ENCODE data around the gene SLC22A16. TPM values are rescaled to one million over a fixed set of nuclear protein-coding genes. Genes with fewer than 3 reads are reported as not detected.

SLC22A16 gene
- total and polyA plus RNA-seq, 2 of the 8 experiments (the other 6 are each of a cell fraction or from before 2014, with no cell fraction given) = not detected

- no peak overlapping the region for H3K14ac ChIP-seq (ENCODE audit: insufficient read length)
- no peaks in the 10 kb centered on the region for H3K36me3 ChIP-seq (ENCODE audit: control insufficient read depth in 2 of 4, insufficient read depth in 4 of 4, low read length in 3 of 4)
- H2BK5ac ChIP-seq (ENCODE audit: low read depth, low read length) = no peak overlapping the region
- no peak overlapping the region for H3K4ac ChIP-seq (replicated peaks; ENCODE audit: insufficient read length, low read depth, low read length)
- H3K18ac ChIP-seq (ENCODE audit: extremely low read depth, low read length) = no peak overlapping the region
- H3K9me3 ChIP-seq (ENCODE audit: insufficient read depth in 2 of 2, low read depth in 1 of 2, low read length in 1 of 2) = peaks cover 0 to 7% of the 10 kb centered on the region in 2 experiments; a peak in 3 of 4 replicates
- H2BK12ac ChIP-seq (ENCODE audit: low read depth, low read length) = no peak overlapping the region
- no peak overlapping the region for H2BK120ac ChIP-seq (replicated peaks; ENCODE audit: low read depth, low read length)
- H3K79me2 ChIP-seq (ENCODE audit: control insufficient read depth in 1 of 2, insufficient read depth in 2 of 2, low read length in 2 of 2) = no peaks in the 10 kb centered on the region
- ChIA-PET CTCF (ENCODE audit: partially characterized antibody) (interaction anchor here (0.7 to 1.6 kb wide), 7 partner anchors 9 to 161 kb away, joined by 3 to 4 read pairs (median 3); no protein-coding TSS in a partner anchor), POLR2A (ENCODE audit: partially characterized antibody) (no interaction called here)
- H3K56ac ChIP-seq (replicated peaks; ENCODE audit: insufficient read length, low read depth, low read length) = no peak overlapping the region
- no peak overlapping the region for H3K23ac ChIP-seq (ENCODE audit: insufficient read length)
- H3K23me2 ChIP-seq (ENCODE audit: low read depth, low read length) = no peaks in the 10 kb centered on the region
- no peak overlapping the region for H3K4me3 ChIP-seq (ENCODE audit: extremely low read depth in 1 of 4, insufficient read depth in 2 of 4, low read depth in 3 of 4, low read length in 4 of 4)
- no peak overlapping the region for H4K91ac ChIP-seq (replicated peaks; ENCODE audit: insufficient read length, low read length)
- H2BK15ac ChIP-seq (ENCODE audit: low read length) = no peak overlapping the region
- no peak overlapping the region for H3K9ac ChIP-seq (replicated peaks in 1 of 4; ENCODE audit: extremely low read depth in 1 of 4, low read depth in 3 of 4, low read length in 3 of 4)
- no peak overlapping the region for H4K5ac ChIP-seq (ENCODE audit: insufficient read length, low read depth, low read length)
- no peak overlapping the region for H4K8ac ChIP-seq (ENCODE audit: extremely low read depth, insufficient read depth, low read length)
- no peak overlapping the region for H2BK20ac ChIP-seq (ENCODE audit: low read length)
- no peaks in the 10 kb centered on the region for H3K4me1 ChIP-seq (replicated peaks in 1 of 4; ENCODE audit: control insufficient read depth in 3 of 4, insufficient read depth in 4 of 4, low read length in 3 of 4)
- DNase-seq (ENCODE audit: low read depth in 1 of 2, low spot score in 2 of 2) = no peak
- H4K20me1 ChIP-seq (replicated peaks in 1 of 2; ENCODE audit: control insufficient read depth in 1 of 2, insufficient read depth in 2 of 2, low read length in 2 of 2) = no peaks in the 10 kb centered on the region
- no peak overlapping the region for H3K27ac ChIP-seq (ENCODE audit: low read depth, low read length)
- FAIRE-seq = no peak
- H2AFZ ChIP-seq (ENCODE audit: low read length) = no peak overlapping the region
- H2AK5ac ChIP-seq (ENCODE audit: low read depth, low read length) = no peak overlapping the region
- H3K27me3 ChIP-seq (replicated peaks in 1 of 4; ENCODE audit: control insufficient read depth in 3 of 4, extremely low read depth in 1 of 4, insufficient read depth in 3 of 4, low read length in 3 of 4) = no peaks in the 10 kb centered on the region
- no peaks in the 10 kb centered on the region for H3K79me1 ChIP-seq (ENCODE audit: low read depth, low read length)
- no peak overlapping the region for H3K4me2 ChIP-seq (ENCODE audit: insufficient read depth in 1 of 2, low read depth in 2 of 2, low read length in 2 of 2)
- WGBS, 2 experiments (ENCODE audit: extremely low coverage in 1 of 2, insufficient coverage in 1 of 2, insufficient read length in 1 of 2, insufficient replicate concordance in 2 of 2, low coverage in 1 of 2, low lambda C conversion rate in 2 of 2, missing lambda C conversion rate in 1 of 2) = 100% methylated on average over 1 of the region's 1 CpG; no CpG with 5 or more reads in 1 of the 2 experiments
- TF ChIP-seq POLR2AphosphoS5 (IDR thresholded peaks at IDR 0.05; ENCODE audit: low read depth, low read length) = no peak
- no peak for TF ChIP-seq YY1 (IDR thresholded peaks at IDR 0.05; ENCODE audit: low read depth, low read length)
- no peak for TF ChIP-seq CHD2 (IDR thresholded peaks at IDR 0.05; ENCODE audit: low read length)
- no peak for TF ChIP-seq GABPA (IDR thresholded peaks at IDR 0.05; ENCODE audit: borderline replicate concordance, insufficient read depth, low read length)
- TF ChIP-seq MAFK (IDR thresholded peaks at IDR 0.05; ENCODE audit: low read depth, low read length) = no peak
- no peak for TF ChIP-seq SIX5 (IDR thresholded peaks at IDR 0.05; ENCODE audit: low read depth, low read length)
- TF ChIP-seq E2F6 (IDR thresholded peaks at IDR 0.05) = no peak
- TF ChIP-seq CBX8 (IDR thresholded peaks at IDR 0.05; ENCODE audit: borderline replicate concordance, low read depth, low read length) = no peak
- TF ChIP-seq RBBP5 (IDR thresholded peaks at IDR 0.05; ENCODE audit: borderline replicate concordance, low read depth, low read length) = no peak
- TF ChIP-seq RNF2 (IDR thresholded peaks at IDR 0.05; ENCODE audit: borderline replicate concordance, low read depth, low read length, missing control alignments, poor library complexity, severe bottlenecking) = no peak
- TF ChIP-seq RAD21 (IDR thresholded peaks at IDR 0.05 in 1 of 2, conservative IDR thresholded peaks at IDR 0.05 in 1 of 2; ENCODE audit: low read depth in 2 of 2, low read length in 2 of 2) = no peak
Measured at GRCh38 chr6:110458476-110458875, 17.9 kb downstream of the SLC22A16 start.
